H7 (cell line): Measurements from ENCODE around the gene SCTR. TPM values are rescaled to one million over a fixed set of nuclear protein-coding genes. Genes with fewer than 3 reads are reported as not detected.

Experiments
- DNase-seq: peaks from one replicate; pipeline ENCODE4 v3.0.0; 2012
- H3K27me3 ChIP-seq: 2 replicates; pipeline ENCODE4 v1.6.0; 2011; ENCODE audit warnings: mild to moderate bottlenecking, low read length; ENCODE audit not compliant: control insufficient read depth, insufficient read depth
- H3K36me3 ChIP-seq: replicated peaks from 2 replicates; pipeline ENCODE4 v1.5.1; 2011; ENCODE audit warnings: low read length; ENCODE audit not compliant: control insufficient read depth, insufficient read depth
- H3K4me3 ChIP-seq: 2 replicates; pipeline ENCODE4 v1.5.1; 2011; ENCODE audit warnings: low read depth, mild to moderate bottlenecking, control low read depth, low read length, moderate library complexity; ENCODE audit not compliant: insufficient read depth
- total RNA-seq: library from RNA; depleted of rRNA; stranded (reverse); fragments of >200 nt; shearing (Covaris generic); gene quantifications from 2 replicates; pipeline ENCODE4 v1.2.3, GENCODE V29; 2014

SCTR gene
- total RNA-seq, 1 experiment from 2014 or later: not detected

- Histone ChIP-seq H3K36me3 (no peaks in the 10 kb centered on the region), H3K4me3 (peak overlapping the region; percentile 71), H3K27me3 (peaks cover 6% of the 10 kb centered on the region; the same call in 1 of the 2 replicates)
- peak; percentile 60 for DNase-seq
Observed at GRCh38 chr2:119431976-119432850, 92.1 kb downstream of the SCTR start.

GRCh38 chr2:119431155-119431975, 92.9 kb downstream of the SCTR start, which contains the start of gene TMEM37:
TSS of gene TMEM37 (plus strand) at chr2:119431854. CDS start at chr2:119431904, 50 bp downstream.
- peak; percentile 96 for DNase-seq
- peaks cover 6% of the 10 kb centered on the region; the same call in 1 of the 2 replicates for H3K27me3 ChIP-seq
- H3K4me3 ChIP-seq: peak within 1 kb of the TSS; percentile 71
- H3K36me3 ChIP-seq: no peaks in the 10 kb centered on the region

- Histone ChIP-seq H3K27me3 (peaks cover 6% of the 10 kb centered on the region; the same call in 1 of the 2 replicates), H3K4me3 (no peak overlapping the region), H3K36me3 (no peaks in the 10 kb centered on the region)
- peak; percentile 20 for DNase-seq
Observed at GRCh38 chr2:119430023-119430498, 94.2 kb downstream of the SCTR start.

GRCh38 chr2:119429225-119429981, 94.9 kb downstream of the SCTR start:
- Histone ChIP-seq H3K4me3 (no peak overlapping the region), H3K27me3 (peaks cover 7% of the 10 kb centered on the region; the same call in 1 of the 2 replicates), H3K36me3 (no peaks in the 10 kb centered on the region)
- DNase-seq: peak; percentile 15

- DNase-seq: no peak
- Histone ChIP-seq H3K27me3 (peaks cover 7% of the 10 kb centered on the region; the same call in 1 of the 2 replicates), H3K4me3 (no peak overlapping the region), H3K36me3 (no peaks in the 10 kb centered on the region)
Observed at GRCh38 chr2:119428488-119429224, 95.6 kb downstream of the SCTR start.

GRCh38 chr2:119427756-119428155, 96.5 kb downstream of the SCTR start:
- Histone ChIP-seq H3K36me3 (no peaks in the 10 kb centered on the region), H3K4me3 (no peak overlapping the region), H3K27me3 (peaks cover 7% of the 10 kb centered on the region; the same call in 1 of the 2 replicates)
- DNase-seq: no peak

- peaks cover 5% of the 10 kb centered on the region; the same call in 1 of the 2 replicates for H3K27me3 ChIP-seq
- no peak overlapping the region for H3K4me3 ChIP-seq
- DNase-seq: peak; percentile 47
- H3K36me3 ChIP-seq: no peaks in the 10 kb centered on the region
Observed at GRCh38 chr2:119426801-119427395, 97.4 kb downstream of the SCTR start.

- no peak overlapping the region for H3K4me3 ChIP-seq
- H3K27me3 ChIP-seq: peaks cover 5% of the 10 kb centered on the region; the same call in 1 of the 2 replicates
- no peak for DNase-seq
- H3K36me3 ChIP-seq: no peaks in the 10 kb centered on the region
Observed at GRCh38 chr2:119426396-119426675, 97.9 kb downstream of the SCTR start.

- Histone ChIP-seq H3K36me3 (no peaks in the 10 kb centered on the region), H3K27me3 (peaks cover 5% of the 10 kb centered on the region; the same call in 1 of the 2 replicates), H3K4me3 (no peak overlapping the region)
- no peak for DNase-seq
Observed at GRCh38 chr2:119425620-119426395, 98.5 kb downstream of the SCTR start.

- Histone ChIP-seq H3K27me3 (peaks cover 5% of the 10 kb centered on the region; the same call in 1 of the 2 replicates), H3K4me3 (no peak overlapping the region), H3K36me3 (no peaks in the 10 kb centered on the region)
- DNase-seq: no peak
Observed at GRCh38 chr2:119425119-119425405, 99.2 kb downstream of the SCTR start.

- no peak for DNase-seq
- no peaks in the 10 kb centered on the region for H3K36me3 ChIP-seq
- H3K27me3 ChIP-seq: peaks cover 5% of the 10 kb centered on the region; the same call in 1 of the 2 replicates
- no peak overlapping the region for H3K4me3 ChIP-seq
Observed at GRCh38 chr2:119424284-119425118, 99.8 kb downstream of the SCTR start.

- Histone ChIP-seq H3K36me3 (no peaks in the 10 kb centered on the region), H3K4me3 (no peak overlapping the region), H3K27me3 (peaks cover 4% of the 10 kb centered on the region; the same call in 1 of the 2 replicates)
- no peak for DNase-seq
Observed at GRCh38 chr2:119423811-119424210, 100.5 kb downstream of the SCTR start.
